Osteoblast (primary cell): ENCODE results near the gene CLEC20A. TPM values are rescaled to one million over a fixed set of nuclear protein-coding genes. Genes with fewer than 3 reads are reported as not detected.

Experiments
- DNase-seq: peaks from one replicate; pipeline ENCODE4 v3.0.0; 2011; ENCODE audit warnings: low spot score, mixed read lengths; ENCODE audit not compliant: insufficient read length; ENCODE audit errors: missing footprints
- H2AFZ ChIP-seq: 2 replicates; pipeline ENCODE4 v1.6.0; 2011; ENCODE audit warnings: mild to moderate bottlenecking, low read length
- H3K27ac ChIP-seq: 2 replicates; pipeline ENCODE4 v1.5.1; 2011; ENCODE audit warnings: mild to moderate bottlenecking, low read depth, low read length, moderate library complexity
- H3K27me3 ChIP-seq: 2 replicates; pipeline ENCODE4 v1.6.0; 2012; ENCODE audit warnings: mild to moderate bottlenecking, control low read depth, inconsistent platforms, low read length, moderate library complexity; ENCODE audit not compliant: insufficient read depth
- H3K36me3 ChIP-seq: 2 replicates; pipeline ENCODE4 v1.5.1; 2011; ENCODE audit warnings: mild to moderate bottlenecking, low read length, control low read depth, moderate library complexity; ENCODE audit not compliant: insufficient read depth
- H3K4me1 ChIP-seq: 2 replicates; pipeline ENCODE4 v1.5.1; 2011; ENCODE audit warnings: mild to moderate bottlenecking, low read length, control low read depth, moderate library complexity; ENCODE audit not compliant: insufficient read depth
- H3K4me2 ChIP-seq: 2 replicates; pipeline ENCODE4 v1.6.0; 2011; ENCODE audit warnings: mild to moderate bottlenecking, low read length; ENCODE audit not compliant: insufficient read depth
- H3K4me3 ChIP-seq: fragments of 200-600 bp; sonication (generic); 3 replicates; pipeline ENCODE4 v1.5.1; 2012; ENCODE audit warnings: mild to moderate bottlenecking, low read length, inconsistent platforms; ENCODE audit not compliant: insufficient read depth
- H3K79me2 ChIP-seq: 2 replicates; pipeline ENCODE4 v1.6.0; 2012; ENCODE audit warnings: mild to moderate bottlenecking, low read length, control low read depth, inconsistent platforms; ENCODE audit not compliant: insufficient read depth
- H3K9me3 ChIP-seq: 2 replicates; pipeline ENCODE4 v1.5.1; 2011; ENCODE audit warnings: low read depth, low read length, control low read depth
- H4K20me1 ChIP-seq: 2 replicates; pipeline ENCODE4 v1.6.0; 2012; ENCODE audit warnings: mild to moderate bottlenecking, low read length, control low read depth; ENCODE audit not compliant: insufficient read depth
- total RNA-seq: library from RNA; depleted of rRNA; stranded (reverse); fragments of >200 nt; gene quantifications from 2 replicates; pipeline ENCODE4 v1.2.3, GENCODE V29; 2012
- TF ChIP-seq, protein P1 (sequence below): IDR thresholded peaks from 2 replicates; pipeline ENCODE4 v1.5.1; 2011; ENCODE audit warnings: mild to moderate bottlenecking, low read depth, low read length, moderate library complexity; ENCODE audit errors: extremely low read depth

Gene CLEC20A
- total RNA-seq, 1 donor = under 0.01 TPM

DNA sequence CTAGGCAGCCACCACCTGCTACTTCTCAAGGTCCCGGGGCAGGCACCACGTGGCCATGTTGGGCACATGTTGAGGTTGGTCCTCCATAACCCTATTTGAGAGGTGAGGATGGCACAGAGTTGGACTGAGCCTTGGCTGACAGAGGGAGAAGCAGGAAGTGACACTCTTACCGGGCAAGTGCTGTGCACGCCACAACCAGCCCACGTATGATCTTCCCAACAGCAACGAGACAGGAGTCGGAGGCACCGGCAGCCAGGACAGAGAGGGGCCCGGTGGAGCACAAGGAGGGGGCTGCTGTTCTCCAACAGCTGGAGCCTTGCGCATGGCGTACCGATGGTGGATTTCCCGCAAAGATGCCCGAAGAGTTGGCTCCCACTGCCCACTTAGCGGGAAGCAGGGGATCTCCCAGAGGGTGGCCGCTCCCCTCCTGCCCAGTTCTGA is 3.4 kb downstream of the CLEC20A start:
- Histone ChIP-seq H3K79me2 (no peaks in the 10 kb centered on the region), H3K27me3 (no peaks in the 10 kb centered on the region), H3K9me3 (no peaks in the 10 kb centered on the region), H3K4me3 (no peak overlapping the region), H3K4me2 (no peak overlapping the region), H3K4me1 (no peaks in the 10 kb centered on the region), H2AFZ (no peak overlapping the region), H4K20me1 (no peaks in the 10 kb centered on the region), H3K27ac (no peak overlapping the region), H3K36me3 (no peaks in the 10 kb centered on the region)
- peak; percentile 68 for DNase-seq
- TF ChIP-seq, protein P1, sequence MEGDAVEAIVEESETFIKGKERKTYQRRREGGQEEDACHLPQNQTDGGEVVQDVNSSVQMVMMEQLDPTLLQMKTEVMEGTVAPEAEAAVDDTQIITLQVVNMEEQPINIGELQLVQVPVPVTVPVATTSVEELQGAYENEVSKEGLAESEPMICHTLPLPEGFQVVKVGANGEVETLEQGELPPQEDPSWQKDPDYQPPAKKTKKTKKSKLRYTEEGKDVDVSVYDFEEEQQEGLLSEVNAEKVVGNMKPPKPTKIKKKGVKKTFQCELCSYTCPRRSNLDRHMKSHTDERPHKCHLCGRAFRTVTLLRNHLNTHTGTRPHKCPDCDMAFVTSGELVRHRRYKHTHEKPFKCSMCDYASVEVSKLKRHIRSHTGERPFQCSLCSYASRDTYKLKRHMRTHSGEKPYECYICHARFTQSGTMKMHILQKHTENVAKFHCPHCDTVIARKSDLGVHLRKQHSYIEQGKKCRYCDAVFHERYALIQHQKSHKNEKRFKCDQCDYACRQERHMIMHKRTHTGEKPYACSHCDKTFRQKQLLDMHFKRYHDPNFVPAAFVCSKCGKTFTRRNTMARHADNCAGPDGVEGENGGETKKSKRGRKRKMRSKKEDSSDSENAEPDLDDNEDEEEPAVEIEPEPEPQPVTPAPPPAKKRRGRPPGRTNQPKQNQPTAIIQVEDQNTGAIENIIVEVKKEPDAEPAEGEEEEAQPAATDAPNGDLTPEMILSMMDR = no peak

- TF ChIP-seq, protein P1 = no peak
Measured at GRCh38 chr1:178492341-178492740, 4.4 kb downstream of the CLEC20A start.

GRCh38 chr1:178491721-178492120 is 5.0 kb downstream of the CLEC20A start:
- Histone ChIP-seq H3K9me3 (no peaks in the 10 kb centered on the region), H3K36me3 (no peaks in the 10 kb centered on the region), H3K27ac (no peak overlapping the region), H2AFZ (no peak overlapping the region), H3K4me3 (no peak overlapping the region), H3K4me2 (no peak overlapping the region), H4K20me1 (no peaks in the 10 kb centered on the region), H3K4me1 (no peaks in the 10 kb centered on the region), H3K79me2 (no peaks in the 10 kb centered on the region), H3K27me3 (no peaks in the 10 kb centered on the region)
- no peak for DNase-seq
- TF ChIP-seq, protein P1 = no peak

More at GRCh38 chr1:178492341-178492740, 4.4 kb downstream of the CLEC20A start:
- H3K9me3 ChIP-seq = no peaks in the 10 kb centered on the region
- H4K20me1 ChIP-seq = no peaks in the 10 kb centered on the region
- H3K4me2 ChIP-seq = no peak overlapping the region
- H3K27ac ChIP-seq = no peak overlapping the region
- no peak overlapping the region for H3K4me3 ChIP-seq
- H3K79me2 ChIP-seq = no peaks in the 10 kb centered on the region
- peak; percentile 78 for DNase-seq
- H3K36me3 ChIP-seq = no peaks in the 10 kb centered on the region
- no peaks in the 10 kb centered on the region for H3K4me1 ChIP-seq
- no peaks in the 10 kb centered on the region for H3K27me3 ChIP-seq
- H2AFZ ChIP-seq = no peak overlapping the region

- no peaks in the 10 kb centered on the region for H3K27me3 ChIP-seq
- TF ChIP-seq, protein P1 = no peak
- DNase-seq = no peak
- H3K36me3 ChIP-seq = no peaks in the 10 kb centered on the region
- no peak overlapping the region for H3K27ac ChIP-seq
- no peak overlapping the region for H3K4me3 ChIP-seq
- H3K4me1 ChIP-seq = peaks cover 3% of the 10 kb centered on the region
- no peaks in the 10 kb centered on the region for H3K79me2 ChIP-seq
- no peaks in the 10 kb centered on the region for H4K20me1 ChIP-seq
- no peak overlapping the region for H2AFZ ChIP-seq
- no peaks in the 10 kb centered on the region for H3K9me3 ChIP-seq
- H3K4me2 ChIP-seq = no peak overlapping the region
Measured at GRCh38 chr1:178490967-178491366, 5.8 kb downstream of the CLEC20A start.
